Cardiac muscle cell (in vitro differentiated cells and primary cell): ENCODE results near the gene CUL9. TPM values are rescaled to one million over a fixed set of nuclear protein-coding genes. Genes with fewer than 3 reads are reported as not detected.

ENCODE experiments used
- DNase-seq, 2 donors: peaks; one replicate each; pipeline versions ENCODE4 v3.0.0 to v3.0.0-alpha.2; 2010 to 2017; ENCODE audit warnings: low read depth in 1 of 2, low spot score in 1 of 2
- H3K27ac ChIP-seq: fragments of 200-600 bp; sonication (generic); 2 replicates; pipeline ENCODE4 v1.5.1; 2016
- H3K27me3 ChIP-seq: fragments of 200-600 bp; sonication (generic); 2 replicates; pipeline ENCODE4 v1.6.0; 2016; ENCODE audit warnings: control low read depth
- H3K36me3 ChIP-seq: fragments of 200-600 bp; sonication (generic); 2 replicates; pipeline ENCODE4 v1.5.1; 2016; ENCODE audit warnings: control low read depth
- H3K4me1 ChIP-seq: fragments of 200-600 bp; sonication (generic); 2 replicates; pipeline ENCODE4 v1.8.1; 2017; ENCODE audit warnings: low read depth, mild to moderate bottlenecking, mixed run types
- H3K4me3 ChIP-seq: fragments of 200-600 bp; sonication (generic); 2 replicates; pipeline ENCODE4 v1.5.1; 2016; ENCODE audit warnings: mild to moderate bottlenecking
- H3K9me3 ChIP-seq: fragments of 200-600 bp; sonication (generic); 2 replicates; pipeline ENCODE4 v1.5.1; 2017; ENCODE audit warnings: low read depth, mild to moderate bottlenecking, control low read depth
- CTCF ChIP-seq: IDR thresholded peaks from 2 replicates; pipeline ENCODE4 v1.5.1; 2012; ENCODE audit warnings: low read depth, mild to moderate bottlenecking, low read length
- polyA plus RNA-seq: library from polyadenylated mRNA; unstranded; fragments of >200 nt; fragmentation: Nextera tagmentation; extraction: Ambion mirVana; gene quantifications from 2 replicates; pipeline ENCODE4 v1.2.1, GENCODE V29; 2016
- total RNA-seq: library from RNA; depleted of rRNA; stranded (reverse); fragments of >200 nt; gene quantifications from 2 replicates; pipeline ENCODE4 v1.2.3, GENCODE V29; 2016

The CUL9 gene
- total and polyA plus RNA-seq, 2 experiments from 2014 or later: 29.0 to 76.0 TPM

GRCh38 chr6:43205849-43206248 is 23.9 kb downstream of the CUL9 start:
- Histone ChIP-seq H3K27me3 (no peaks in the 10 kb centered on the region), H3K4me3 (no peak overlapping the region), H3K9me3 (no peaks in the 10 kb centered on the region), H3K36me3 (peaks cover 3% of the 10 kb centered on the region), H3K27ac (no peak overlapping the region), H3K4me1 (no peaks in the 10 kb centered on the region)
- no peak for DNase-seq
- TF ChIP-seq CTCF: no peak

- H3K9me3 ChIP-seq: no peaks in the 10 kb centered on the region
- H3K27me3 ChIP-seq: no peaks in the 10 kb centered on the region
- H3K36me3 ChIP-seq: peaks cover 3% of the 10 kb centered on the region
- H3K27ac ChIP-seq: no peak overlapping the region
- H3K4me1 ChIP-seq: no peaks in the 10 kb centered on the region
- DNase-seq: no peak
- TF ChIP-seq CTCF: no peak
- no peak overlapping the region for H3K4me3 ChIP-seq
Measured at GRCh38 chr6:43207286-43207685, 25.3 kb downstream of the CUL9 start.

- Histone ChIP-seq H3K9me3 (no peaks in the 10 kb centered on the region), H3K4me3 (no peak overlapping the region), H3K27ac (no peak overlapping the region), H3K27me3 (no peaks in the 10 kb centered on the region), H3K36me3 (peaks cover 8% of the 10 kb centered on the region), H3K4me1 (no peaks in the 10 kb centered on the region)
- no peak for TF ChIP-seq CTCF
- no peak for DNase-seq
Measured at GRCh38 chr6:43211955-43212354, 30.0 kb downstream of the CUL9 start.

GRCh38 chr6:43213431-43213830 is 31.4 kb downstream of the CUL9 start:
- Histone ChIP-seq H3K27ac (no peak overlapping the region), H3K4me1 (no peaks in the 10 kb centered on the region), H3K9me3 (no peaks in the 10 kb centered on the region), H3K4me3 (no peak overlapping the region), H3K36me3 (peaks cover 6% of the 10 kb centered on the region), H3K27me3 (no peaks in the 10 kb centered on the region)
- no peak for DNase-seq
- TF ChIP-seq CTCF: no peak

GRCh38 chr6:43215066-43215465 is 33.1 kb downstream of the CUL9 start:
- H3K4me1 ChIP-seq: no peaks in the 10 kb centered on the region
- H3K9me3 ChIP-seq: no peaks in the 10 kb centered on the region
- no peak overlapping the region for H3K4me3 ChIP-seq
- H3K36me3 ChIP-seq: peaks cover 6% of the 10 kb centered on the region
- no peak for TF ChIP-seq CTCF
- H3K27me3 ChIP-seq: no peaks in the 10 kb centered on the region
- no peak overlapping the region for H3K27ac ChIP-seq
- no peak for DNase-seq

- no peak for TF ChIP-seq CTCF
- Histone ChIP-seq H3K9me3 (no peaks in the 10 kb centered on the region), H3K4me3 (no peak overlapping the region), H3K4me1 (no peaks in the 10 kb centered on the region), H3K27ac (no peak overlapping the region), H3K27me3 (no peaks in the 10 kb centered on the region), H3K36me3 (peaks cover 6% of the 10 kb centered on the region)
- DNase-seq: no peak
Measured at GRCh38 chr6:43216200-43216599, 34.2 kb downstream of the CUL9 start.
